GM19099 (cell line): ENCODE results near the gene SRBD1.

Experiments
- POLR2A ChIP-seq: IDR thresholded peaks from 3 replicates; pipeline ENCODE4 v1.6.1; 2011; ENCODE audit warnings: low read depth; ENCODE audit not compliant: insufficient read length; ENCODE audit errors: extremely low read depth

SRBD1 gene

GRCh38 chr2:45452866-45453265, 158.2 kb downstream of the SRBD1 start:
- TF ChIP-seq POLR2A: no peak

GRCh38 chr2:45450634-45451033, 160.4 kb downstream of the SRBD1 start:
- TF ChIP-seq POLR2A: no peak

- TF ChIP-seq POLR2A: no peak
These were observed 162.8 kb downstream of the SRBD1 start for GRCh38 chr2:45448217-45448616.

- no peak for TF ChIP-seq POLR2A
These were observed 165.1 kb downstream of the SRBD1 start for GRCh38 chr2:45446016-45446415.

GRCh38 chr2:45445037-45445436, 166.0 kb downstream of the SRBD1 start:
- no peak for TF ChIP-seq POLR2A

- no peak for TF ChIP-seq POLR2A
These were observed 168.1 kb downstream of the SRBD1 start for GRCh38 chr2:45443012-45443411.

- TF ChIP-seq POLR2A: no peak
These were observed 169.0 kb downstream of the SRBD1 start for GRCh38 chr2:45442026-45442425.

- TF ChIP-seq POLR2A: no peak
These were observed 169.5 kb downstream of the SRBD1 start for GRCh38 chr2:45441571-45441970.

- no peak for TF ChIP-seq POLR2A
These were observed 171.0 kb downstream of the SRBD1 start for GRCh38 chr2:45439788-45440773.

GRCh38 chr2:45438872-45439665, 172.0 kb downstream of the SRBD1 start:
- no peak for TF ChIP-seq POLR2A

GRCh38 chr2:45436456-45436855, 174.6 kb downstream of the SRBD1 start:
- no peak for TF ChIP-seq POLR2A

GRCh38 chr2:45435316-45435715, 175.8 kb downstream of the SRBD1 start:
- TF ChIP-seq POLR2A: no peak

GRCh38 chr2:45433363-45433762, 177.7 kb downstream of the SRBD1 start:
- TF ChIP-seq POLR2A: no peak

- TF ChIP-seq POLR2A: no peak
These were observed 178.7 kb downstream of the SRBD1 start for GRCh38 chr2:45432406-45432805.

- TF ChIP-seq POLR2A: no peak
These were observed 188.1 kb downstream of the SRBD1 start for GRCh38 chr2:45422921-45423320.

- no peak for TF ChIP-seq POLR2A
These were observed 192.5 kb downstream of the SRBD1 start for GRCh38 chr2:45418532-45418931.
